Right lobe of liver (tissue), 6 donors: Measurements from ENCODE around the gene CRTAC1. TPM values are rescaled to one million over a fixed set of nuclear protein-coding genes. Genes with fewer than 3 reads are reported as not detected.

Experiments used
- ATAC-seq, 4 donors: fragments of 200-7000 bp; cut with Tn5 transposase; one replicate each; pipeline ENCODE4 v1.9.1; 2020; ENCODE audit warnings: mild to moderate bottlenecking in 4 of 4, moderate library complexity in 4 of 4
- DNase-seq, 3 donors: peaks; one replicate each; pipeline ENCODE4 v3.0.0-alpha.2; 2020
- H3K27ac ChIP-seq, 3 donors: fragments of 200-600 bp; one replicate each; pipeline ENCODE4 v1.8.0; 2022
- H3K27me3 ChIP-seq, 2 donors: fragments of 200-600 bp; one replicate each; pipeline ENCODE4 v1.8.0; 2022
- H3K36me3 ChIP-seq, 4 donors: fragments of 200-600 bp; sonication (generic) in 1 of 4; one replicate each; pipeline versions ENCODE4 v1.5.1 to v1.8.0; 2017 to 2022; ENCODE audit warnings: control low read depth in 1 of 4
- H3K4me1 ChIP-seq, 4 donors: fragments of 200-600 bp; sonication (generic) in 1 of 4; one replicate each; pipeline versions ENCODE4 v1.5.1 to v1.8.0; 2017 to 2022; ENCODE audit warnings: control low read depth in 1 of 4
- H3K4me3 ChIP-seq, 3 donors: fragments of 200-600 bp; one replicate each; pipeline ENCODE4 v1.8.0; 2022
- H3K9me3 ChIP-seq, 4 donors: fragments of 200-600 bp; sonication (generic) in 1 of 4; one replicate each; pipeline versions ENCODE4 v1.5.1 to v1.8.0; 2017 to 2022; ENCODE audit warnings: control low read depth in 1 of 4
- POLR2A ChIP-seq: fragments of 450-650 bp; IDR thresholded peaks from one replicate; pipeline ENCODE4 v1.6.1; 2017; ENCODE audit warnings: antibody characterized with exemption, mild to moderate bottlenecking
- WGBS: methylation state at CpG from one replicate; pipeline ENCODE4 v1.1.6; 2018; ENCODE audit warnings: low coverage, low lambda C conversion rate; ENCODE audit not compliant: insufficient coverage; ENCODE audit errors: missing lambda C conversion rate; 5-methylcytosine and 5-hydroxymethylcytosine counted together
- intact Hi-C, 2 donors: fragments of 100-400 bp; cut with DNase I; formaldehyde crosslinking; loops; one replicate each; pipeline versions ENCODE4 v1.11.2 to v1.14.1; 2022
- total RNA-seq, 6 experiments: library from RNA; depleted of rRNA in 2 of 6; stranded (reverse); fragments of >200 nt in 2 of 6; fragmentation: NEBNext Ultra II Directional in 3 of 6; extraction: Animal tissue kit (Norgen Biotek cat#: 25700) in 3 of 6; gene quantifications; one replicate each; pipeline versions ENCODE4 v1.1.0 to v1.2.4, GENCODE V29; 2016 to 2023
- TF ChIP-seq, protein P1 (sequence below), 4 donors: fragments of 200-600 bp in 3 of 4; fragments of 450-650 bp in 1 of 4; IDR thresholded peaks; one replicate each; pipeline versions ENCODE4 v1.5.1 to v1.8.0; 2016 to 2022; ENCODE audit warnings: antibody characterized with exemption in 4 of 4, mild to moderate bottlenecking in 2 of 4
- donor health status: DM: no; HTN: yes; CAD: no.
- donor health status: DM: no; HTN: no; CAD: no.
- donor health status: DM: no; HTN: no; CAD: no.
- donor health status: DM: no; HTN: yes; CAD: no.
- donor health status: DM: no; HTN: yes; CAD: no.

The CRTAC1 gene
- total RNA-seq, 6 experiments from 2014 or later = 0.20 TPM; not detected in 5

GRCh38 chr10:97882142-97883091 lies 148.0 kb downstream of the CRTAC1 start:
- Histone ChIP-seq H3K4me1 (no peaks in the 10 kb centered on the region), H3K9me3 (no peaks in the 10 kb centered on the region), H3K4me3 (no peak overlapping the region), H3K27me3 (no peaks in the 10 kb centered on the region), H3K36me3 (no peaks in the 10 kb centered on the region), H3K27ac (no peak overlapping the region)
- 24% methylated on average over 4 of the region's 11 CpGs for WGBS
- intact Hi-C loops = no loop called here
- no peak for TF ChIP-seq POLR2A
- TF ChIP-seq, protein P1, sequence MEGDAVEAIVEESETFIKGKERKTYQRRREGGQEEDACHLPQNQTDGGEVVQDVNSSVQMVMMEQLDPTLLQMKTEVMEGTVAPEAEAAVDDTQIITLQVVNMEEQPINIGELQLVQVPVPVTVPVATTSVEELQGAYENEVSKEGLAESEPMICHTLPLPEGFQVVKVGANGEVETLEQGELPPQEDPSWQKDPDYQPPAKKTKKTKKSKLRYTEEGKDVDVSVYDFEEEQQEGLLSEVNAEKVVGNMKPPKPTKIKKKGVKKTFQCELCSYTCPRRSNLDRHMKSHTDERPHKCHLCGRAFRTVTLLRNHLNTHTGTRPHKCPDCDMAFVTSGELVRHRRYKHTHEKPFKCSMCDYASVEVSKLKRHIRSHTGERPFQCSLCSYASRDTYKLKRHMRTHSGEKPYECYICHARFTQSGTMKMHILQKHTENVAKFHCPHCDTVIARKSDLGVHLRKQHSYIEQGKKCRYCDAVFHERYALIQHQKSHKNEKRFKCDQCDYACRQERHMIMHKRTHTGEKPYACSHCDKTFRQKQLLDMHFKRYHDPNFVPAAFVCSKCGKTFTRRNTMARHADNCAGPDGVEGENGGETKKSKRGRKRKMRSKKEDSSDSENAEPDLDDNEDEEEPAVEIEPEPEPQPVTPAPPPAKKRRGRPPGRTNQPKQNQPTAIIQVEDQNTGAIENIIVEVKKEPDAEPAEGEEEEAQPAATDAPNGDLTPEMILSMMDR (IDR thresholded peaks at IDR 0.05) = peak in 1 of 4 donors; percentile 1
- ATAC-seq (peak in 2 of 4 donors; percentile 72 to 94), DNase-seq (peak in 1 of 3 donors; percentile 51)

DNA sequence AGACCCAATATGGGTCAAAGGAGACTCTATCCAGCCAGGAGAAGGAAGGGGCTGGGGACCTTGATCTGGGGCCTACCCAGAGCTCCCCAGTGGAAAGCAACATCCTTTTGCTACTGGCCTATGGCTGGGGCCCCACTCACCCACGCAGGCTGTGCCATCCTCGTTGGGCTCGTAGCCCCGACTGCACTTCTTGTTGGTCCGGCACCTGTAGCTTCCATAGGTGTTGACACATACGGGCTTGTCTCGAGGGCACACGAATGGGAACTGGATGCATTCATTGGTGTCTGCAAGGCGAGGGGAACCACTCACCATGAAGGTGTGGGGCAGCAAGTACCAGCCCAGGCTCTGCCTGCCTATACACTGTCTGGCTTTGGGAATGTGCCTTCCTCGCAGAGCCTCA lies 150.3 kb downstream of the CRTAC1 start:
- Histone ChIP-seq H3K27me3 (no peaks in the 10 kb centered on the region), H3K27ac (no peak overlapping the region), H3K4me3 (no peak overlapping the region), H3K9me3 (no peaks in the 10 kb centered on the region), H3K4me1 (no peaks in the 10 kb centered on the region), H3K36me3 (no peaks in the 10 kb centered on the region)
- intact Hi-C loops = no loop called here
- TF ChIP-seq, protein P1 (IDR thresholded peaks at IDR 0.05) = no peak
- no peak for TF ChIP-seq POLR2A
- ATAC-seq = no peak
- no peak for DNase-seq
- WGBS = 94% methylated on average over 3 of the region's 10 CpGs

DNA sequence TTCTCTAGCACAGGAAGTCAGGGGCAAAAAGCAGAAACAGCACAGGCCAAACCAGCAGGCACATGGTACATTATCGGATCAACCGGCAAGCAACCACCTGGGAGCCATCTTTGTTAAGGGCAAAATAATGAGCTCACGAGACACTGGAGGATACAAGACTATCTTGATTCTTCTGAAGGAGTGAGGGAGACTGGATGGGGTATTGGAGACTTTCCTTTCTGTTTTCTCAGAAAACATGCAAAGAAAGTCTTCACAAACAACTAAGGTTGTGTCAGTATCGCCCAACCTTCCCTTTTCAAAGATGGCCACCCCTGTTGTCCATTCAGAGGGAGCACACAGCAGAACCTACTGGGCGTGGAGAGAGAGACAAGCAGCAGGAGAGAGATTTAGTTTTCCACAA lies 151.2 kb downstream of the CRTAC1 start:
- Histone ChIP-seq H3K9me3 (no peaks in the 10 kb centered on the region), H3K4me1 (no peaks in the 10 kb centered on the region), H3K27me3 (no peaks in the 10 kb centered on the region), H3K36me3 (no peaks in the 10 kb centered on the region), H3K4me3 (no peak overlapping the region), H3K27ac (no peak overlapping the region)
- WGBS = 90% methylated on average over 5 of the region's 5 CpGs
- intact Hi-C loops = no loop called here
- TF ChIP-seq, protein P1 (IDR thresholded peaks at IDR 0.05) = no peak
- TF ChIP-seq POLR2A = no peak
- DNase-seq = no peak
- no peak for ATAC-seq

DNA sequence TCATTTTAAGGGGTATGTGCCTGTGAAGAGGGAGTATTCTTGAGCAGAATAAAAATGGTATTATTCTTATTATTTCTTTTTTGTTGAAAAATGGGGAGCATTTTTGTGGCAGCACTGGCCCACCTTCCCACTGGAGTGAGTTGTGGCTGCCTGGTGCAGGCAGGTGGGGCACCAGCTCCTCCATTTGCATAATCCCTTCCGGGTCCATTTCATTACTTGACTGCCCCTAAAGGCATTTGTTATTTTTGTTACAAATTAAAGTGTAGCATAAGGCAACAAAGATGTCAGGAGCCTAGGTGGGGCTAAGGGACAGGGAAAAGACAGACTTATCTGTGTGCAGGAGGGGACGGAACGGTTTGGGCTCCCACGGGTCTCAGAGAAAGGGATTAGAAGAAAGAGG lies 154.0 kb downstream of the CRTAC1 start:
- no peaks in the 10 kb centered on the region for H3K27me3 ChIP-seq
- no peaks in the 10 kb centered on the region for H3K9me3 ChIP-seq
- no peak overlapping the region for H3K27ac ChIP-seq
- 53% methylated on average over 4 of the region's 4 CpGs for WGBS
- H3K4me1 ChIP-seq = no peaks in the 10 kb centered on the region
- H3K36me3 ChIP-seq = no peaks in the 10 kb centered on the region
- DNase-seq = no peak
- ATAC-seq = no peak
- intact Hi-C loops = no loop called here
- H3K4me3 ChIP-seq = no peak overlapping the region
- no peak for TF ChIP-seq POLR2A
- TF ChIP-seq, protein P1 (IDR thresholded peaks at IDR 0.05) = no peak
